GM19099 (cell line): ENCODE measurements around the gene GCNT2.

ENCODE experiments used
- POLR2A ChIP-seq: IDR thresholded peaks from 3 replicates; pipeline ENCODE4 v1.6.1; 2011; ENCODE audit warnings: low read depth; ENCODE audit not compliant: insufficient read length; ENCODE audit errors: extremely low read depth

The GCNT2 gene

GRCh38 chr6:10559522-10560152 lies 38.5 kb downstream of the GCNT2 start:
- TF ChIP-seq POLR2A, result no peak

- TF ChIP-seq POLR2A, result no peak
These were observed 40.6 kb downstream of the GCNT2 start for GRCh38 chr6:10561611-10562199.

- TF ChIP-seq POLR2A, result no peak
These were observed 44.0 kb downstream of the GCNT2 start for GRCh38 chr6:10564975-10565673.

GRCh38 chr6:10565913-10566312 lies 44.8 kb downstream of the GCNT2 start:
- TF ChIP-seq POLR2A, result no peak

- no peak for TF ChIP-seq POLR2A
These were observed 46.3 kb downstream of the GCNT2 start for GRCh38 chr6:10567256-10568026.

- TF ChIP-seq POLR2A, result no peak
These were observed 48.4 kb downstream of the GCNT2 start for GRCh38 chr6:10569392-10570127.

GRCh38 chr6:10576226-10576625 lies 55.1 kb downstream of the GCNT2 start:
- no peak for TF ChIP-seq POLR2A

GRCh38 chr6:10577112-10577511 lies 56.0 kb downstream of the GCNT2 start:
- no peak for TF ChIP-seq POLR2A

- no peak for TF ChIP-seq POLR2A
These were observed 57.6 kb downstream of the GCNT2 start for GRCh38 chr6:10578723-10579122.

- TF ChIP-seq POLR2A, result no peak
These were observed 58.7 kb downstream of the GCNT2 start for GRCh38 chr6:10579803-10580202.

- no peak for TF ChIP-seq POLR2A
These were observed 59.4 kb downstream of the GCNT2 start for GRCh38 chr6:10580570-10580969.

GRCh38 chr6:10582774-10583508 lies 61.8 kb downstream of the GCNT2 start:
- TF ChIP-seq POLR2A, result no peak

- no peak for TF ChIP-seq POLR2A
These were observed 62.4 kb downstream of the GCNT2 start for GRCh38 chr6:10583509-10583901.

- no peak for TF ChIP-seq POLR2A
These were observed 63.5 kb downstream of the GCNT2 start for GRCh38 chr6:10584607-10585006.
